Bone marrow (tissue), 2 donors: Measurements from ENCODE around the gene DAB1.
"Not testable (repeated sequence)": the region's sequence is repeated elsewhere in the genome, so short reads cannot be mapped to it uniquely, and the experiment has no call there.

Experiments used
- DNase-seq, 2 donors: peaks; one replicate each; lab custom pipeline; 2025; lab: John Stamatoyannopoulos, UW

The DAB1 gene

DNA sequence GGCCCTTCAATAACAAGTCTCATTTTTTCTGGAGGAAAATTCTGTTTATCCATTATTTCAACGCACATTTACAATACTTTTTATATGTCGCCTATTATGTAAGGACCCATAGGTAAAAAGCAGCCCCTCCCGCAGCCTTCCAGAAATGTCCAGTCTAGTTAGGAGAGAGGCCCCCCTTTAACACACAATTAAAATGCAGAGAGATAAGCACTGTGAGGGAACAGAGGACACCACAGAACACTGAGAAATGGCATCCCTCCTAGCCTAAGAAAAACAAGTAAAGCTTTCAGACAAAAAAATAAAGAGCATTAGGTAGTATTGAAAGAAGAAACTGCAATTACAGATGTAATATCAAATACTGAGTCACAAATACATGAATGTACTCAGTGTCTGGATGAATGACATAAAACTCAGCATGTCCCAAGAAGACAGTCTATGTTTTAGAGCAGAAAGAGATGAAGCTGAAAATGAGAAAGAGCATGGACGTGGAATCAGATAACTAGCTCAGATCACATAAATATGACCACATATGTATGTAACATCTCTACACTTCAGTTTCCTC is 62.9 kb downstream of the DAB1 start:
- no peak for DNase-seq

DNA sequence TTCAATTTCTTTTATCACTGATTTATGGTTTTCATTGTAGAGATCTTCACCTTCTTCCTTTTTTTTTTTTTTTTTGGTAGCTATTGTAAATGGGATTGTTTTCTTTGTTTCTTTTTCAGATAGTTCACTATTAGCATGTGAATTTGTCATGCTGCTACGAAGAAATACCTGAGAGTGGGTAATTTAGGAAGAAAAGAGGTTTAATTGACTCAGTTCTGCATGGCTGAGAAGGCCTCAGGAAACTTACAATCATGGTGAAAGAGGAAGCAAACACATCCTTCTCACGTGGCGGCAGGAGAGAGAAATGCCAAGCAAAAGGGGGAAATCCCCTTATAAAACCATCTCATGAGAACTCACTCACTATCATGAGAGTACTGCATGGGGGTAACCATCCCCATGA is 66.4 kb downstream of the DAB1 start:
- no peak for DNase-seq

DNA sequence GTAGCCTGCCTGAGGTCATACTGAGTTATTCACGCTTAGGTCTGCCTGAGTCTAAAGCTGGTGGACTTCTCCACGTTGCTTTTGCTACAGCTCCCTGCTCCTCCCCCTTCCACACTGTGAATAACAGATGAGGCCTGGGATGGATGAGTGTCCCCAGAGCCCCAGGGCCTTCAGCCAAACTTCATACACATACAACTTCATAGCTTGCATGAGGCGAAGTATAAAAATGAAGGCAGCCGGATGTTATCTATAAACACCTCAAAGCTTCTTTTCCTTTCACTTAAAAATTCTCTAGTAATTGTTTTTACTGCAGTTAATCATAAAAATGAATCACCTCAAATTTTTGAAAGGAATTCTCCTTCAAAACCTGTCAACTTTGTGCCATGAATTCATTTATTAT is 70.2 kb downstream of the DAB1 start:
- no peak for DNase-seq

DNA sequence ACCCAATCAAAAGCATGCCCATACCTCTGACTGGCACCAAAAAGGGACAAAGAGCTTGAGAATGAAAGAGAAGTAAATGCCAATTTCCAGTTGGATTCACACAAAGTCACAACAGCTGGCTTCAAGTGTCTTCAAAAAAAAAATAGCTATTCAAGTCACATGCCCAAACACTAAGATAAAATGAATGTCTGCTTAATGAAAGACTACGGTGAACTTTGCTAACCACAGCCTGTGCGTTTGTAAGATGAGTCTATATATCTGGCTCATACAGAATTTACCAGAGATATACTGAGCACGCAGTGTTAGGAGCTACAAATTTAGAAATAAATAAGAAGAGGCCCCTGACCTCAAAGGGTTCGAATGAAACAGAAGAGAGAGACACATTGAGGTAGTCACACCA is 73.2 kb downstream of the DAB1 start:
- no peak for DNase-seq

DNA sequence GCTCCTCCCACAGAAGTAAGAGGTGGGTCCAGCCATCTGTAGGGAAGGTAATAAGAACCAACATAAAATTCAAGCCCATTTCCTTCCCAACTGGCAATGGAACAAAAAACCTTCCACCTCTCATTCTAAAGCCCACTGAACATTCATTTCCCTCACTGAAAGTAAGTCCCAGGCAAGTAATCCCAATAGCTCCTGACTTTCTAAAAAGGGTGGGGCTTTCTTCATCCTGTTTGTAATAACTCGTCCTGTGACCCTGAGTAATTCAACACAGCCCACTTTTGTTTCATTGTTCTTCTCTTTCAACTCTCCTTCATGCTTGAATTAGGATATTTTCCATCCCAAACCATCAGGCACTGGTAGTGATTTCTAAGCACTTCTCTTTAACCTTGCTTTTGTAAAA is 74.9 kb downstream of the DAB1 start:
- DNase-seq = no peak

DNA sequence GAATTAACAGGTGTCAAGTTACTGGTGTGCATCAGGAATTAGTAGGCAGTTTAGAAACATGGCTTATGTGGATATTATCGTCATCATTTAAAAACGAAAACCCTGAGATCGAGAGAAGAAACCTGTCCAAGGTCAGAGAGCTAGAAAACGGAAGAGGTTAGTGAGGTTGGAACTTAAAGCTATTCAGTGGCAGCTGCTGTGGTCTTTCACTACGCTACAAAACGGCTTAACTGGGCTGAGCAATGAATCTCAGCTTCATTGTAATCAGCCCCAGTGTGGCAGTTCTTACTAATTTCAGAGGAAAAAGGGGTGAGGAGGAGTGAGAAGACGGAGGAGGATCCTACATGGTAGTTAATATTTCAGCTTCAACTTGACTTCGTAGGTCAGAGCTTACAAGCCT is 77.9 kb downstream of the DAB1 start:
- no peak for DNase-seq

DNA sequence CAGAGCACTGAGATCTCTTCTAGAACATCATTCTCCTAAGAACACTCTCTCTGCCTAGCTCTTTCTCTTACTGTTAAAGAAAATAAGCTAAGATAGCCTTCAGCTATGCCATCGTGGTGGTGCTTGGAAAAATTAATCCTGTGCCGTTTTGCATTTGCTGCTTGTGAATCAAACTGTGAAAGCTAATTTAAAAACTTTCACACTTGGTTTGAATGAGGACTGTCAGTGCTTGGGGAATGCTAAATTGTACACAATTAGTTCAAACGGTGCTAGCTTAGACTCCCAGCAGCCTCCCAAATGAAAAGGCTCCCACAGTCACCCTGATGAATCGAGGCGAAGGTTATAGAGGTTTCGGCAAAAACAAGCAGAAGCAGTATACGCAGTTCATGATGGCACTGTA is 79.6 kb downstream of the DAB1 start:
- DNase-seq = no peak

DNA sequence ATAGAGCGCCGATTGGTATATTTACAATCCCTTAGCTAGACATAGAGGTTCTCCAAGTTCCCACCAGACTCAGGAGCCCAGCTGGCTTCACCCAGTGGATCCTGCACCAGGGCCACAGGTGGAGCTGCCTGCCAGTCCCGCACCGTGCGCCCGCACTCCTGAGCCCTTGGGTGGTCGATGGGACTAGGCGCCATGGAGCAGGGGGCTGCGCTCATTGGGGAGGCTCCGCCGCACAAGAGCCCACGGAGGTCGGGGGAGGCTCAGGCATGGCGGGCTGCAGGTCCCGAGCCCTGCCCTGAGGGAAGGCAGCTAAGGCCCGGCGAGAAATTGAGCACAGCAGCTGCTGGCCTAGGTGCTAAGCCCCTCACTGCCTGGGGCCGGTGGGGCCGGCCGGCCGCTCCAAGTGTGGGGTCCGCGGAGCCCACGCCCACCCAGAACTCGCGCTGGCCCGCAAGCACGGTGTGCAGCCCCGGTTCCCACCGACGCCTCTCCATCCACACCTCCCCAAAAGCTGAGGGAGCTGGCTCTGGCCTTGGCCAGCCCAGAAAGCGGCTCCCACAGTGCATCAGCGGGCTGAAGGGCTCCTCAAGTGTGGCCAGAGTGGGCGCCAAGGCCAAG is 80.5 kb downstream of the DAB1 start:
- not testable (repeated sequence) for DNase-seq

DNA sequence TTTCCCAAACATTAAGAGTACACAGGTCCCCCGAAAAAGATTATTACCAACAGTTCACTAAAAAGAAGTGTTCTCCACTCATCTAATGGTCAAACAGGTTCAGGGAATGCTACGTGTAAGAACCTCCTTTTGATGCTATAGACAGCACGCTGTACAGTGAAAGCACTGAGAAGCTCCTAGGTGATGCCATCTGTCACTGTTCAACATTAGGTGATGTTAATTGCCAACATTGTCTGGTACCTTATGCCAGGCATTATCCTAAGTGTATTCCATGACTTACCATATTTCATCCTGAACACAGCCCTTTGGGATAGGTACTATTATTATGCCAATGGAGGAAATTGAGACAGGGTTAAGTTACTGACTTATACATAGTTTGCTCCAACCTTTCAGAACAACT is 82.1 kb downstream of the DAB1 start:
- no peak for DNase-seq

DNA sequence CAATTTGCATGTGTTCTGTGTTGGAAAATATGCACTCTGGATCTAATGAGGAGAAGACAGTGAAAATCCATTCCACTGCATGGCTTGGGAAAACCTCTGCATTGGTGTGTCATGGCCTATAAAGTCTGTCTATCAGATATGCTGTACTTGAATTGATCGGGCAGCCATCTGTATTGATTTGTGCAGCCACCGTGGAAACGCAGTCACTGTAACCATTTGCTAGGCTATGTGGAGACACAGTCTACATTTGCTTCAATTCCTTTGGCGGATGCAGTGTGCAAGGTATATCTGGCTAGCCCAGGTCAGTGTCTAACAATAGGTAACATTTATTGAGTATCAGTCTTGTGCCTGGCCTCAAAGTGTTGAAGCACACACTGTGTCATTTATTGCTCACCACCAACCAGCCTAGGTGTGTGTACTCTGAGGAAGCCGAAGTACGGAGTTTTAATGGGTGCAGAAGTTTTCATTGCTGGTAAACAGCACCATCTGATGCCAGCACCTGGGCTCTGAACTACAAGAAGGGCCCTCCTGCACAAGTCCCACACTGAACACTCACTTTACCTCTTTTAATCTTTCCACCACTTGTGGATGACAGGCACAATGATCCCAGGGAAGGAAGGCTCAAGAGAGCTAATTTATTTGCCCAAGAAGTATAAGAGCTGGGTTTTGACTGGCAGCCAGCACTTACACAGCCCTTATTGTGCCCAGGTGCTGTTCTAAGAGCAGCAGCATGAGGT is 83.4 kb downstream of the DAB1 start:
- DNase-seq = no peak

DNA sequence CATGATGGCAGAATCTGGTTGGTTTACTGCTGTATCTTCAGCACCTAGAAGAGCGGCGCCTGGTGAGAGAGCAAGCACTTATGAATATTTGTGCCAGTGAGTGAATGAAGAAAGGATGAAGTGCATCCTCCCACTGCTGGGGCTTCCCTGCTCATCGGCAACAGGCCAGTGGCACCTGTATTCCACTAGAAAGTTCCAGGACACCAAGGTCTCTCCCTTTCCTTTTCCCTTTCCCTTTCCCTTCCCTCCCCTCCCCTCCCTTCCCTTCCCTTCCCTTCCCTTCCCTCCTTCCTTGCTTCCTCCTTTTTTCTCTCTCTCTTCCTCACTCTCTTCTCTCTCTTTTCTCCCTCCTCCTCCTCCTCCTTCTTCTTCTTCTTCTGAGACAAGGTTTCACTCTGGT is 86.2 kb downstream of the DAB1 start:
- no peak for DNase-seq

DNA sequence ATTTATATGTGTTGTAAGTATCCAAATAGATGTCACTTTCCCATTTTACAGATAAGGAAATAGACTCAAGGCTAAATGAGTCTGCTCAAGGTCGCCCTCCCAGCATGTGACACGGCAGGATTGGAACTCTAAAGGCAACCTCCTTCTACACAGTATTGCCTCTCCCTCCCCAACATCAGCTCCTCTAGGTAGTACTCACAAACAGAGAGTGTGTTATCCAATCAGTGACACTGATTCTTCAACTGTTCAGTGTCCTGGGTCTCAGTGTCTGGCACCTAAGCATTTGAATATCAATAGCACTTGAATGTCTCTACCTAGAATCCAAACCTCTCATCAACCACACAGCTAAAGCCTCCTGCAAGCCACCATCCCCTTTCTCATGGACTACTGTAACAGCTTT is 87.1 kb downstream of the DAB1 start:
- DNase-seq = no peak

DNA sequence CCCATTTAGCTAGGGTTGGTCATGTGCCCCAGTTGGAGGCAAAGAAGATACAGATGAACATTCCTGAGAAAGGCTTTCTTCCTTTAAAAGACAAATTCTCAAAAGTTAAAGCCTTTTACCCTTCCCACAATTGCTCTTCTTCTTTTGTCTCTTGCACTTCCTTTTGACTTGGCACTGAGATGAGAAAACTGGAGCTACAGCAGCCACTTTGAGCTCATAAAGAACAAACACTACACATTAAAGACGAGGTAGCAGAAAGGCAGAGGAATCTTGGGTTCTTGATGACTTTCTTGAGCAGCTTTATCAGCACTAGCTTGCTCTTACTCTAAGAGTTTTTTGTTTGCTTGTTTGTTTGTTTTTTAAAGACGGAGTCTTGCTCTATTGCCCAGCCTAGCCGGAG is 92.2 kb downstream of the DAB1 start:
- no peak for DNase-seq

DNA sequence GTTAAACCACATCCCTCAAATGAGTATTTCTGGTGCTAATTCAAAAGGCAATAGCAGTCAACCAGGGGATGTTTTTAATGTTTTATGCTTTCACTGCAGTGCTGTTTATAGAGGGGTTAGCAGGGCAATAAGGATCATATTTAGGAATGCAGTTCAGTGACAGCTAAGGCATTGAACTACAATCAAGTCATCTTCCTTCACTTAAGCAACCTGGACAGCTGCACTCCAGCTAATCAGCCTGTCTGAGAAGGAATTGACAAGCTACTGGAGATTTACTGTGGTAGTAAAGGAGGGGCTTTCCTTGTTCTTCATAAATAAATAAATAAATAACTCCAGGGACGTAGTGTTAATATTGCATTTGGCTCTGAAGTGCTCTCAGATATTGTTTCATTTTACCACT is 93.9 kb downstream of the DAB1 start:
- no peak for DNase-seq

DNA sequence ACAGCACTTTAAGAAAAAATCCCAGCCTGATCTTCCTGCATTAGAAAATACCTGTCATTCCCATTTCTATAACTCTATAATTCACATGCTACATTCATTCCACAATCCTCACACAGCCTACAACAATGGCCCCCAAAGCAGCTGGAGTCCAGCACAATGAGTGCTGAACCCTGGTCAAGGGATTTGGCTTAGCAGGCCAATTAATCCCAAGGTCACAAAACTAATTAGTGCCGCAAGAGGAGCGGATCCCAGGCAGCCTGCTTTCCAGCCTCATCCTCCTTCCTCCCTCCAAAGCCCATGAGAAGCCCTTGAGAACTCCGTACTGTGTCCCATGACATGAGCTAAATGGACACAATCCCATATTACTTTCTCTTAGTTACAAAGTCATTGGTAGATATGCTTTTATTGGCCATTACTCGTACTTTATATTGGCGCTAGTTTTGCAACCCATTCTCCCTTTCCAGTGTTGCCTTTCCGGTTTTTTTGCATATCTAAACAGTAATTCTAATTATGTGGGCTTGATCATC is 94.8 kb downstream of the DAB1 start:
- no peak for DNase-seq

DNA sequence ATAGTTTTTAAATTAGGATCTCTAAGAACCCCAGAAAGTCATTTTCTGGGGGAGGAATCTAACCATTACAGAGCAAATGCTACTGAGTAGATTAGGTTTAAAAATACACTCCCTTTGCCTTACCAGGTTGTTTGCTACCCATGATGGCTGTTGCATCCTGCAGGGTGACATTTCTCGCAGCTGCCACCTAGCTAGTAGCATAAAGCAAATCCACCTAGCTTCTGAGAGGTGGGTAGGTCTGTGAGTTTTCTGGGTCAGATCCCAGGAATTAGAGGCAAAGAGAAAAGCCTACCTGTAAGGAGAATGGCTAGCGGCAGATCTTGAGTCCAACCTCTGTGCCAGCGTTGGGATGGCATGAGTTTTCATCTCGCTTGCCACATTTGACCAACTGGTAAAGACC is 95.9 kb downstream of the DAB1 start:
- DNase-seq = no peak

DNA sequence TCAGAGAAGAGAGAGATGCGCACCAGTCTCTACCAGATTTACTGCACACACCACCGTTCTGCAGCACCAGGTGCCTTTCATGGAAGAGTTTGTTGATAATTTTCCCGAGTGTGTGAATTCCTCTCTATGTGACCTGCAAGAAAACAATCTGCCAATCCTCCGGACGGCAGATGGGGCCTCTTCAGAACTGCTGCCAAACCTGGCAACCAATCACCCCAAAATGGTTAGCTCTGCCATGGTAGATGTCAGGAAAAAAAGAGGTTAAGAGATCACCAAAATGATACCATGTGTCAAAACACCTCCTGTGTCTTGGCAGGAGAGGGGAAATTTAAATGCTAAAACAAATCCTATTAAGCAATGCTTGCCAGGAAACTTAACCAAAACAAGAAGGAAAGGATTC is 96.5 kb downstream of the DAB1 start:
- no peak for DNase-seq

DNA sequence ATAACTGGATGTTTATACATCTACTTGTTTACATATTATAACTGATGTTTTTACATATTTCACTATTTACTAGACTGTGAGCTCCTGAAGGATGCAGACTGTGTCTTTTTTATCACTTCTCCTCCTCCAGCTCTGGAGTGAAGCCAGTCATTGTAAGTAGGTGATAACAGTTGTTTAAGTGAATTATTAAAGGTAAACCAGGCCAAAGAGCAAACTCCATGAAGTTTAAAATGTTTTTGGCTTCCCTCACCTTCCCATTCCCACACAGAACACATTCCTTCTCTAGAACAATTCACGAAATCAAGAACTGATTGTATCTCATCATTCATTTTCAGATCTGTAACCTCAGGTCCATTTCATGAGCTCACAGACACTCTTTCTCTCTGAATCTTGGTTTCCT is 98.3 kb downstream of the DAB1 start:
- DNase-seq = no peak

DNA sequence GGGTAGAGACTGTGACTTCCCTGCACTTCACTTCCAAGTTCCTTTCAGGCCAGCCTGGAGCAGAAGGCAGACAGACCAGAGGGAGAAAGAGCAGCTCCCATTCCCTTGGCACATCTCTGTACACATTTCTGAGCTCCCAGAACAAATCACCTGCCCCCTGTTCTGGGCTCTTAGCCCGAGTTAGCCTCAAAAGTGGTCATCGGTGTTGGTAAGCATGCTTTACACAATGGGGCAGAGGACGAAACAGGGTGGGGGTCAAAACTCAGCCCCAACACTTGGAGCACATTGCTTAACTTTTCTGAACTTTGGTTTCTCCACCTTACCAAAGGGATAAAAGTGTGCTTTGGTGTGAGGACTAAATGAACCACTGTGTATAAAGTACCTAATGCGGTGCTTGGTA is 98.7 kb downstream of the DAB1 start:
- no peak for DNase-seq

DNA sequence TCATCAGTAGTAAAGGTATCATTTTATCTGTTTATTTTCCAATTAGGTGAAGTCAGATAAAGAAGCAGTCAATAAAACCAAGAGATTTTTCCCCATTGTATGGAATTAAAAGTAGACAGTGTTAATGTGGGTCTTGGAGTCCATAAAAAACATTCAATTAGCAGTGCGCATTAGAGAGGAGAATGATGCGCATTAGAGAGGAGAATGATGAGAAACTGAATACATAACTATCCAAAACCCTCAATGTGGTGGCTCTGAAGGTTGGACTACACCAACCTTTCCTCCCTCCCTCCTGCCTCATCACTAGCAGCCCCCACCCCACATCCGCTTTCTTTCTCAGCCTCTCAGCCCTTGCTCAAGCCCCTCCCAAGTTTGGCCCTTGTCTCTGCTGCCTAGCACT is 99.5 kb downstream of the DAB1 start:
- DNase-seq = no peak

DNA sequence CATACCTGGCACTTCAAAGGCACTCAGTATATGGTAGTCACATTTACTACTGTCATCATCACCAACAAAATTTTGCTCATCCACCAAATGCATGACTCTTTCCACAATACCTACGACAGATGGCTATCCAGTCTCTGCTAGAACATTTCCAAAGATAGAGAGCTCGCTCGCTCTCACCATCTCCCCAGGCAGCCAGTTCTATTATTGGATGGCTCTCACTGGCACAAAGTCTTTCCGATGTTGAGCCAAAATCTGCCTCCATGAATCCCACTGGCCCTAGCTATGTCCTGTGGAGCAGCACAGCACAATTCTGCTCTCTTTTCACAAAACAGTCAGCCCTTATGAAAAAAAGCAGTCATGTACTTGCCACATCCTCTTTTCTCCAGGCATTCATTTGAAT is 102.1 kb downstream of the DAB1 start:
- no peak for DNase-seq

DNA sequence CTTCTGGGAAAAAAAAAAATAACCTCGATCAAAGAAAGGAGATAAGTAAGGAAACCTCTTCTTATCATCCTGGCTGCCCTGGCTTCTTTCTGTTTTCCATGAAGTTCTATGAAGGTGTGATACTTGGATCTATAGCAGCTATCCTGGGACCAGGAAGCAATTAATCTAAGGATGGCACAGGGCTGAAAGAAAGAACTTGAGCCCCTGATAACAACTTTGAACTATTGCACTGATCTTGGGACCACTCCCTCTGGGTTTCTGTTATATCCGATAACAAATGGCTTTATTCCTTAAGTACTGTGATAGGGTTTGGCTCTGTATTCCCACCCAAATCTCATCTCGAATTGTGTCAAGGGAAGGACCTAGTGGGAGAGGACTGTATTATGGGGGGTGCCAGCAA is 104.1 kb downstream of the DAB1 start:
- DNase-seq = no peak

DNA sequence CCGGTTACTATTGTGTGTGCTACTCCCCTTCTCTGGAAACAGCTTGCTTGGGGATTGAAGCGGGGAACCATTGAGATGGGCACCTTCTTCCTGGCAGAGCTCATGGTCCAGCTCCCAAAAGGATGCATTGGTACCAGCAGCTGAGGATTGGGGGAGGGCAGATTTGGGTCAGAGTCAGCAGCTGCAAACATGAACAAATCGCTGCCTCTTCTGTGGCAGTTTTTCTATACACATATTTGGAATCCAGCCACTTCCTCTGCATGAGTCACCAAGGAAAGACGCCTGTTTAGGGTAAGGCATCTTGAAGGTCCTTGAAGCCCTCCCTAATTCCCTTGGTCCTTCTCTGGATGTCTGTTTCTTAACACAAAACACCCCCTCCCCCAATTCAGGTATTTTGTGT is 104.7 kb downstream of the DAB1 start:
- no peak for DNase-seq

DNA sequence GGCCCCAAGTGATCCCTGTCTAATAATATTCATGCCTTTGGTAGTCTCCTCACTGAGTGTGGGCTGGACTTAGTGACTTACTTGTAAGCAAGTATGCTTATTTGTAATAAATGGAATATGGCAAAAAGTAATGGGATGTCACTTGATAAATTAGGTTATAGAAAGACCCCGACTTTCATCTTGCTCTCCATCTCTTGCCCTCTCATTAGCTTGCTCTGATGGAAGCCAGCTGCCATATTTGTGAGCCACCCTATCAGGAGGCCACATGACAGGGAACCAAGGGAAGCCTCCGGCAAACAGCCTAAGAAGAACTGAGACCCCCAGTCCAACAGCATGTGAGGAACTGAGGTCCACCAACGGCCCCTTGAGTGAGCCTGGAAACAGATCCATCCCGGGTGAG is 107.0 kb downstream of the DAB1 start:
- DNase-seq = no peak
